ENCODE data around the gene SEC22A. TPM values are rescaled to one million over a fixed set of nuclear protein-coding genes. Genes with fewer than 3 reads are reported as not detected.

The SEC22A gene
- total RNA-seq, 1 donor from 2014 or later = 26.9 TPM

GRCh38 chr3:123320221-123320620 is 118.5 kb downstream of the SEC22A start:
- TF ChIP-seq CTCF (IDR thresholded peaks at IDR 0.05; ENCODE audit: insufficient read depth, low read length, poor library complexity, severe bottlenecking) = no peak
- Histone ChIP-seq H3K4me3 (ENCODE audit: low read depth, low read length) (no peak overlapping the region), H3K27me3 (ENCODE audit: control insufficient read depth, insufficient read depth, low read length) (peaks cover 44% of the 10 kb centered on the region), H3K36me3 (ENCODE audit: control insufficient read depth, insufficient read depth, low read length) (no peaks in the 10 kb centered on the region)
- no peak for DNase-seq (ENCODE audit: low read depth)

- H3K27me3 ChIP-seq (ENCODE audit: control insufficient read depth, insufficient read depth, low read length) = peaks cover 51% of the 10 kb centered on the region
- TF ChIP-seq CTCF (IDR thresholded peaks at IDR 0.05; ENCODE audit: insufficient read depth, low read length, poor library complexity, severe bottlenecking) = no peak
- no peak for DNase-seq (ENCODE audit: low read depth)
- no peak overlapping the region for H3K4me3 ChIP-seq (ENCODE audit: low read depth, low read length)
- H3K36me3 ChIP-seq (ENCODE audit: control insufficient read depth, insufficient read depth, low read length) = no peaks in the 10 kb centered on the region
Measured at GRCh38 chr3:123321806-123322205, 120.1 kb downstream of the SEC22A start.

- Histone ChIP-seq H3K27me3 (ENCODE audit: control insufficient read depth, insufficient read depth, low read length) (peaks cover 57% of the 10 kb centered on the region), H3K4me3 (ENCODE audit: low read depth, low read length) (no peak overlapping the region), H3K36me3 (ENCODE audit: control insufficient read depth, insufficient read depth, low read length) (no peaks in the 10 kb centered on the region)
- TF ChIP-seq CTCF (IDR thresholded peaks at IDR 0.05; ENCODE audit: insufficient read depth, low read length, poor library complexity, severe bottlenecking) = no peak
- no peak for DNase-seq (ENCODE audit: low read depth)
Measured at GRCh38 chr3:123322866-123323265, 121.1 kb downstream of the SEC22A start.

Other genes starting within 250 kb of the SEC22A start
- gene SEMA5B, start 174.2 kb upstream of the SEC22A start, total RNA-seq = 0.21 TPM in 1 of 2 replicates, not detected in the other
- 14.4 and 18.8 TPM in 2 replicates for gene PDIA5, start 134.9 kb upstream of the SEC22A start, total RNA-seq
- 0.67 and 1.5 TPM in 2 replicates for gene ADCY5, start 247.1 kb downstream of the SEC22A start, total RNA-seq

Measured in kidney epithelial cell (primary cell).